Progenitor cell of endocrine pancreas (in vitro differentiated cells): ENCODE data around the gene PRDM16. TPM values are rescaled to one million over a fixed set of nuclear protein-coding genes. Genes with fewer than 3 reads are reported as not detected.

Source experiments
- DNase-seq: peaks from one replicate; pipeline ENCODE4 v3.0.0; 2021; ENCODE audit warnings: low spot score; ENCODE audit not compliant: unreplicated experiment
- H3K27ac Mint-ChIP-seq: 2 replicates; pipeline ENCODE4 v1.8.0; 2021; ENCODE audit warnings: mild to moderate bottlenecking, moderate library complexity, mixed read lengths
- H3K27me3 Mint-ChIP-seq: 2 replicates; pipeline ENCODE4 v1.8.0; 2021; ENCODE audit warnings: mixed read lengths
- H3K36me3 Mint-ChIP-seq: 2 replicates; pipeline ENCODE4 v1.8.0; 2022; ENCODE audit warnings: mixed read lengths; ENCODE audit not compliant: insufficient read depth
- H3K4me1 Mint-ChIP-seq: 2 replicates; pipeline ENCODE4 v1.8.0; 2021; ENCODE audit warnings: low read depth, mixed read lengths
- H3K4me3 Mint-ChIP-seq: 2 replicates; pipeline ENCODE4 v1.8.0; 2021; ENCODE audit warnings: low read depth, mild to moderate bottlenecking, moderate library complexity, mixed read lengths
- H3K9me3 Mint-ChIP-seq: 2 replicates; pipeline ENCODE4 v1.8.0; 2021; ENCODE audit warnings: low read depth, mixed read lengths
- CTCF ChIP-seq: fragments of 200-600 bp; sonication (generic); IDR thresholded peaks from one replicate; pipeline ENCODE4 v1.5.0; 2021; ENCODE audit warnings: antibody characterized with exemption, mild to moderate bottlenecking; ENCODE audit not compliant: unreplicated experiment
- total RNA-seq: library from RNA; stranded (reverse); gene quantifications from 2 replicates; pipeline ENCODE4 v1.2.1, GENCODE V29; 2021

PRDM16 gene
- total RNA-seq, 1 donor from 2014 or later, result 69.1 TPM

- Mint-ChIP-seq H3K4me3 (peak overlapping the region; percentile 93), H3K4me1 (peaks cover 19% of the 10 kb centered on the region), H3K9me3 (no peaks in the 10 kb centered on the region), H3K27ac (peak overlapping the region; percentile 64), H3K27me3 (peaks cover 10% of the 10 kb centered on the region), H3K36me3 (peaks cover 4% of the 10 kb centered on the region)
- no peak for DNase-seq
- TF ChIP-seq CTCF, result no peak
Observed at GRCh38 chr1:3067671-3068563, 1.1 kb upstream of the PRDM16 start.

GRCh38 chr1:3069491-3070308, 697 bp downstream of the PRDM16 start:
- peak; percentile 62 for TF ChIP-seq CTCF
- Mint-ChIP-seq H3K9me3 (no peaks in the 10 kb centered on the region), H3K4me3 (peak overlapping the region; percentile 78), H3K27me3 (peaks cover 6% of the 10 kb centered on the region), H3K4me1 (peaks cover 23% of the 10 kb centered on the region), H3K36me3 (peaks cover 2% of the 10 kb centered on the region), H3K27ac (peak overlapping the region; percentile 71)
- peak; percentile 56 for DNase-seq

DNA sequence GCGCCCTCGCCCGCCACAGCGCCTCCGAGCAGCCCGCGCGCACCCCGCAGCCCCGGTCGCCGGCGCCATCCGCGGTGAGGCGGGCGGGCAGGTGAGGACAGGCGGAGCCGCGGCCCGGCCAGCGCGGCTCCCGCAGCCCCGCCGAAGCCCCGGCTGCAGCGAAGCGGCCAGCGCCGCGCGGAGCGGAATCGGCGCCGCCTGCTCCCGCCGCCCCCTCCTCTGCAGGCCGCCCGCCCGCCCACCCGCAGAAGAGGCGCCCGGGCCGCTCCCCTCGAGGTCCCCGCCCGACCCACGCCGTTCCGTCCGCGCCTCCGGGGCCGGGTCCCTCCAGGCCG, 1.3 kb downstream of the PRDM16 start:
- TF ChIP-seq CTCF, result no peak
- H3K27ac Mint-ChIP-seq, result no peak overlapping the region
- no peaks in the 10 kb centered on the region for H3K9me3 Mint-ChIP-seq
- H3K4me1 Mint-ChIP-seq, result peaks cover 24% of the 10 kb centered on the region
- no peak overlapping the region for H3K4me3 Mint-ChIP-seq
- no peaks in the 10 kb centered on the region for H3K36me3 Mint-ChIP-seq
- peaks cover 2% of the 10 kb centered on the region for H3K27me3 Mint-ChIP-seq
- DNase-seq, result no peak

DNA sequence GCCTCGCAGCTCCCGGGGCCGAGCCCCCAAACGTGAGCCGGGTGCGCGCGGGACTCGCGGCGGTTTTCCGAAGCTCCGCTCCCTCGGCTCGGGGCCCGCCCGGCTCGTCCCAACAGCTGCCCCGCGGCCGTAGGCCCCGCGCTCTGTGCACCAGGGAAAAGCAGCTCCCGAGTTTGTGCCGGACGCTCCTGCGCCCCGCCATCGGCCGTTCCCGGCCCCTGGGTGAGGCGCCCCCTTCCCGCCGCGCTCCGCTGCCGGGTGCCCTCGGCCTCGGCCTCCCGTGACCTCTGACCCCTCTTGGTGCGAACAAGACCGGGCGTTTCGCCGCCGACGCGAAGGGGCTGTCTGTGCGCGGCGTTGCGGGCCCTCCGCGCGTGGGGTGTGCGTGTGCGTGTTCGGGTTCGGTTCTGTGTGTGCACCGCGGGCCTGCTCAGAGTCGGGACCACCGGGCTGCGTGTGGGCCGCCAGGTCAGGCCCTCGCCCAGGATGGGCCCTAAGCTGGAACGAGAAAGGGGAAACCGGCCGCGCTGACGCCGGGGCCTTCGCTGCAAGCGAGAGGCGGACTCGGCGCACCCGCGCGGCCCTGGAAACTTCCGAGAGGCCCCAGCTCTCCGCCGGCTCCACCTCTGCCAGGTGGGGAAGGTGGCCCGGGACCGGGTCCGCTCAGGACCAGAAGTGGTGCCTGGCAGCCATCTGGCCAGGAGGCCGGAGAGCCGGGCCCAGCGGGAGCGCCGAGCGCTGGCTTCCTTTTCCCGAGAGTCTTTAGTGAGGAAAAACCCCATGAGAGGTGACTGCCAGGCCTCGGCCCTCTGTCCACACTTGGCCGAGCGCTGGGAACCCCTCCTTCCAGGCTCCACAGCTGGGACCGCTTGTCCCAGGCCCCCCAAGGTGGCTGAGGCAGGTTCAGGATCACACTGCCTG, 1.9 kb downstream of the PRDM16 start:
- no peak for DNase-seq
- Mint-ChIP-seq H3K4me1 (peaks cover 24% of the 10 kb centered on the region), H3K9me3 (no peaks in the 10 kb centered on the region), H3K27ac (peak overlapping the region; percentile 62), H3K36me3 (no peaks in the 10 kb centered on the region), H3K4me3 (peak overlapping the region; percentile 72), H3K27me3 (peaks cover 2% of the 10 kb centered on the region)
- TF ChIP-seq CTCF, result no peak
